Choroid plexus epithelial cell (primary cell): ENCODE measurements around the gene CFAP92.

Source experiments
- DNase-seq: peaks from one replicate; pipeline ENCODE4 v3.0.0-alpha.2; 2010; ENCODE audit warnings: low read depth
- H3K4me3 ChIP-seq: 2 replicates; pipeline ENCODE4 v1.5.1; 2011; ENCODE audit warnings: low read depth, mild to moderate bottlenecking, control low read depth, low read length, moderate library complexity
- TF ChIP-seq, protein P1 (sequence below): conservative IDR thresholded peaks from 2 replicates; pipeline ENCODE4 v1.5.1; 2011; ENCODE audit warnings: low read depth, mild to moderate bottlenecking, control low read depth, inconsistent platforms, low read length, moderate library complexity

Gene CFAP92

DNA sequence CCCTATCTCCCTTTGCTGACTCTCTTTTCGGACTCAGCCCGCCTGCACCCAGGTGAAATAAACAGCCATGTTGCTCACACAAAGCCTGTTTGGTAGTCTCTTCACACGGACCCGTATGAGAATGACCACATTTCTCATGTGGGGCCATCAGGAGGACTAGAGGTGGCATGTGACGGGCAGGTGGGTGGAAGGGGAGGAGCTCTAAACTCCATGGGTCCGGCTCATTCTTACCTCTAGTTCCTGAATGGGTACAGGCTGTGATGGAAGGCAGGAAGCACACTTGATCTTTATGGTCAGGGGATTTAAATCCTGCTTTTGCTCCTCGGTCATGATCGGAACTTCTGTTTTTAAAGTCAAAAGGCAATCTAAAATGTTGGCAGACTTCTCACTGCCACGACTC lies 28.6 kb downstream of the CFAP92 start:
- DNase-seq = no peak
- H3K4me3 ChIP-seq = no peak overlapping the region
- TF ChIP-seq, protein P1, sequence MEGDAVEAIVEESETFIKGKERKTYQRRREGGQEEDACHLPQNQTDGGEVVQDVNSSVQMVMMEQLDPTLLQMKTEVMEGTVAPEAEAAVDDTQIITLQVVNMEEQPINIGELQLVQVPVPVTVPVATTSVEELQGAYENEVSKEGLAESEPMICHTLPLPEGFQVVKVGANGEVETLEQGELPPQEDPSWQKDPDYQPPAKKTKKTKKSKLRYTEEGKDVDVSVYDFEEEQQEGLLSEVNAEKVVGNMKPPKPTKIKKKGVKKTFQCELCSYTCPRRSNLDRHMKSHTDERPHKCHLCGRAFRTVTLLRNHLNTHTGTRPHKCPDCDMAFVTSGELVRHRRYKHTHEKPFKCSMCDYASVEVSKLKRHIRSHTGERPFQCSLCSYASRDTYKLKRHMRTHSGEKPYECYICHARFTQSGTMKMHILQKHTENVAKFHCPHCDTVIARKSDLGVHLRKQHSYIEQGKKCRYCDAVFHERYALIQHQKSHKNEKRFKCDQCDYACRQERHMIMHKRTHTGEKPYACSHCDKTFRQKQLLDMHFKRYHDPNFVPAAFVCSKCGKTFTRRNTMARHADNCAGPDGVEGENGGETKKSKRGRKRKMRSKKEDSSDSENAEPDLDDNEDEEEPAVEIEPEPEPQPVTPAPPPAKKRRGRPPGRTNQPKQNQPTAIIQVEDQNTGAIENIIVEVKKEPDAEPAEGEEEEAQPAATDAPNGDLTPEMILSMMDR = no peak

DNA sequence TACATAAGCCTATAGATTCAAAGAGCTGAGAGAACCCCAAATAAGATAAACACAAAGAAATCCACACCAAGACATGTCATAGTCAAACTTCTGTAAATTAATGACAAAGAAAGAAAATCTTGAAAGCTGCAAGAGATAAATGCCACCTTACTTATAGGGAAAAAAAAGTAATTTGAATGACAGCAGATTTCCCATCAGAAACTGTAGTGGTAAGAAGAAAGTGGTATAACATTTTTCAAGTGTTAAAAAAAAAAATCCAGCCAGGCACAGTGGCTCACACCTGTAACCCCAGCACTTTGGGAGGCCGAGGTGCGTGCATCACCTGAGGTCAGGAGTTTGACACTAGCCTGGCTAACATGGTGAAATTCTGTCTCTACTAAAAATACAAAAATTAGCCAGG lies 37.4 kb downstream of the CFAP92 start:
- DNase-seq = no peak
- H3K4me3 ChIP-seq = no peak overlapping the region
- TF ChIP-seq, protein P1 = no peak

DNA sequence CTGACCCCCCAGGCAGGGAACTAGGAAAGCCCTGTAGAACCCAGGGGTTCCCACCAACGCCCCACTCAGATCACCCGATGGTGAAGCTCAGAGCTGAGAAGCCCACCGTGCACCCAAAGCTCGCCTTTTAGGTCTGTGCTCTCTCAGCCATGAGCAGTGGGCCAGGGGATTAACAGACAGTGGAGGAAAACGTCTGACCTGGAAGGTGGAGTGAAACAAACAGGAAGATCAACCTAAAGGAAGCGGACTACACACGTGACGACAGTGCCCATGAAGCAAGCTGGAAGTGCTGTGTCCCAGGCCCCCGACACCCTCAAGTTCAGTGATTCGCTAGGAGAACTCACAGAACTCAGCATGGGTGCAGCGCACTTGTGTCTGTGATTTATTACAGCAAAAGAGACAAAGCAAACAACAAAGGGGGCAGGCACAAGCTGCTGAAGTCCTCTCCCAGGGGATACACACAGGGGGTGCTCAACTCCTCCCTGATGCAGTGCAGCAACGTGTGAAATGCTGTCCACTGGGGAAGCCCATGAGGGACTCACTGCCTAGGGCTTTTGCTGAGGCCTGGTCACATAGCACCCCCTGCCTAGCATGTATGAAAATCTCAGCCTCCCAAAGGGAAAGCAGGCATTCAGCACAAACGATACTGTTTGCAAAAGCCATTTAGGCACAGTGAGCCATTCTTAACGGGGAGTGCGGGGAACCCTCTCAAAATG lies 43.5 kb downstream of the CFAP92 start:
- TF ChIP-seq, protein P1 = peak; percentile 70
- no peak overlapping the region for H3K4me3 ChIP-seq
- DNase-seq = peak; percentile 77

DNA sequence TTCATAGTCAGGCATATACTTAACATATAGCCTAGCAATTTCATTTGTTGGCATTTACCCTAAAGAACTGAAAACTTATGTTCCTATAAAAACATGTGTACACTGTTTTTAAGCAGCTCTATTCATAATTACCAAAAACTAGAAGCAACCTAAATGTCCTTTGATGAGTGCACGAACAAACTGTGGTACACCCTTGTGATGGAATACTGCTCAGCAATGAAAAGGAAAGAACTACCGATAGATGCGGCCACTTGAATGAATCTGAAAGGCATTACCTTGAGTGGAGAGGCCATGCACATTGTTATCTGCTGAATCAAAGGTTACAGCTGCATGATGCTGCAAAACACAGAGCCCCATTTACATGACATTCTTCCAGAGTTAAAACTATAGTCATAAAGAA lies 44.7 kb downstream of the CFAP92 start:
- TF ChIP-seq, protein P1 = no peak
- DNase-seq = no peak
- no peak overlapping the region for H3K4me3 ChIP-seq

DNA sequence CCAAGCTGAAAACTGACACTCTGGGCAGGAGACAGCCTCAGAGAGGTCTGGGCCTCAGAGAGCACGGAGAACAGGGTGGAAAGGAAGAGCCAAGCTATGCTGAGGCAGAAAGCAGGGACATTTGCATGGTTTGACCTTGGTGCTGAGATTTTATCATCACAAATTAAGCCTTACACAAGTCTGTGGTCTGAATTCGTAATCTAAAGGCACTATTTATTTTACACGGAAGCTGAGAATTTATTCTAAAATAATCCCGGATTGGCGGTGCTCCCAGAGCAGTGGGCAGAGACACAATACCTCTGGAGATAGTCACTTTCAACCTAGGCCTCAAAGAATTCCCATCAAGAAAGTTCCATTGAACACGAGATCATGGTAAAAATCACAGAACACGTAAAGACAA lies 47.5 kb downstream of the CFAP92 start:
- TF ChIP-seq, protein P1 = no peak
- peak; percentile 9 for DNase-seq

DNA sequence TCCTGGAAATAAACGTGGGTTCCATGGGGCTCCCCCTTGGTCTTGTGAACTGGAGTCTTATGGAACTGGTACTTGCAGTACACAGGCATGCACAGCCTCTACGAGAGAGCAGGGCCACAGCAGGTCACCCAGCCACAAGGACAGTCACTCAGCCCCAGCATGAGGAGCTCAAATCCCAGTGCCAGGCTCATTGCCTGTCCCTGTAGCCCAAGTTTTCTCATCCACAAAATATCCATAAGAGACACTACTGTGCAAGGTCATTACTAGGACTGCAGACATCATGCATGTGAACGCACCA lies 48.0 kb downstream of the CFAP92 start:
- no peak for DNase-seq
- H3K4me3 ChIP-seq = no peak overlapping the region
- TF ChIP-seq, protein P1 = no peak

More for the DNA sequence above, 47.5 kb downstream of the CFAP92 start:
- no peak overlapping the region for H3K4me3 ChIP-seq
